DOHH2 (cell line): ENCODE data around the gene MYOZ1.

ENCODE experiments used
- H3F3A ChIP-seq: fragments of 200-600 bp; sonication (generic), shearing (Covaris generic); 2 replicates; pipeline ENCODE4 v1.6.0; 2016; ENCODE audit warnings: antibody characterized with exemption, mild to moderate bottlenecking; ENCODE audit not compliant: control insufficient read depth, insufficient read depth
- H3K27ac ChIP-seq: fragments of 200-600 bp; sonication (generic); 2 replicates; pipeline ENCODE4 v1.5.1; 2014; ENCODE audit warnings: low read depth, mild to moderate bottlenecking, low read length, moderate library complexity
- H3K27me3 ChIP-seq: fragments of 200-600 bp; sonication (generic); 2 replicates; pipeline ENCODE4 v1.6.1; 2014; ENCODE audit warnings: mild to moderate bottlenecking, low read length, mixed read lengths; ENCODE audit not compliant: control insufficient read depth
- H3K36me3 ChIP-seq: fragments of 200-600 bp; sonication (generic); 2 replicates; pipeline ENCODE4 v1.6.1; 2014; ENCODE audit warnings: mild to moderate bottlenecking, low read length, moderate library complexity, mixed read lengths; ENCODE audit not compliant: control insufficient read depth
- H3K4me1 ChIP-seq: fragments of 200-600 bp; sonication (generic); 2 replicates; pipeline ENCODE4 v1.6.1; 2014; ENCODE audit warnings: mild to moderate bottlenecking, low read length, mixed read lengths; ENCODE audit not compliant: control insufficient read depth
- H3K4me2 ChIP-seq: fragments of 200-600 bp; sonication (generic); 2 replicates; pipeline ENCODE4 v1.6.0; 2014; ENCODE audit warnings: mild to moderate bottlenecking, low read length, moderate library complexity
- H3K4me3 ChIP-seq: fragments of 200-600 bp; sonication (generic); 2 replicates; pipeline ENCODE4 v1.5.1; 2014; ENCODE audit warnings: mild to moderate bottlenecking, low read length, mixed read lengths
- H3K79me2 ChIP-seq: fragments of 200-600 bp; sonication (generic); 2 replicates; pipeline ENCODE4 v1.6.1; 2014; ENCODE audit warnings: mild to moderate bottlenecking, low read length, mixed read lengths; ENCODE audit not compliant: control insufficient read depth
- H3K9me2 ChIP-seq: fragments of 200-600 bp; sonication (generic); replicated peaks from 2 replicates; pipeline ENCODE4 v1.6.1; 2014; ENCODE audit warnings: mild to moderate bottlenecking, low read length, mixed read lengths; ENCODE audit not compliant: control insufficient read depth
- H3K9me3 ChIP-seq: fragments of 200-600 bp; sonication (generic); 2 replicates; pipeline ENCODE4 v1.6.1; 2014; ENCODE audit warnings: antibody characterized with exemption, low read length, mixed read lengths; ENCODE audit not compliant: control insufficient read depth, insufficient read depth
- H4K20me1 ChIP-seq: fragments of 200-600 bp; sonication (generic); 2 replicates; pipeline ENCODE4 v1.6.0; 2014; ENCODE audit warnings: low read depth, mild to moderate bottlenecking, antibody characterized with exemption, low read length, moderate library complexity; ENCODE audit not compliant: control insufficient read depth, insufficient read depth
- EZH2phosphoT487 ChIP-seq: fragments of 200-600 bp; sonication (generic); IDR thresholded peaks from 2 replicates; pipeline ENCODE4 v1.6.1; 2017; ENCODE audit warnings: borderline replicate concordance, mild to moderate bottlenecking, antibody characterized with exemption, low read length, moderate library complexity, mixed read lengths
- TF ChIP-seq, protein P1 (sequence below): fragments of 200-600 bp; sonication (generic); IDR thresholded peaks from one replicate; pipeline ENCODE4 v1.5.1; 2014; ENCODE audit warnings: antibody characterized with exemption, mild to moderate bottlenecking, low read depth, low read length; ENCODE audit not compliant: poor library complexity, severe bottlenecking

Gene MYOZ1

DNA sequence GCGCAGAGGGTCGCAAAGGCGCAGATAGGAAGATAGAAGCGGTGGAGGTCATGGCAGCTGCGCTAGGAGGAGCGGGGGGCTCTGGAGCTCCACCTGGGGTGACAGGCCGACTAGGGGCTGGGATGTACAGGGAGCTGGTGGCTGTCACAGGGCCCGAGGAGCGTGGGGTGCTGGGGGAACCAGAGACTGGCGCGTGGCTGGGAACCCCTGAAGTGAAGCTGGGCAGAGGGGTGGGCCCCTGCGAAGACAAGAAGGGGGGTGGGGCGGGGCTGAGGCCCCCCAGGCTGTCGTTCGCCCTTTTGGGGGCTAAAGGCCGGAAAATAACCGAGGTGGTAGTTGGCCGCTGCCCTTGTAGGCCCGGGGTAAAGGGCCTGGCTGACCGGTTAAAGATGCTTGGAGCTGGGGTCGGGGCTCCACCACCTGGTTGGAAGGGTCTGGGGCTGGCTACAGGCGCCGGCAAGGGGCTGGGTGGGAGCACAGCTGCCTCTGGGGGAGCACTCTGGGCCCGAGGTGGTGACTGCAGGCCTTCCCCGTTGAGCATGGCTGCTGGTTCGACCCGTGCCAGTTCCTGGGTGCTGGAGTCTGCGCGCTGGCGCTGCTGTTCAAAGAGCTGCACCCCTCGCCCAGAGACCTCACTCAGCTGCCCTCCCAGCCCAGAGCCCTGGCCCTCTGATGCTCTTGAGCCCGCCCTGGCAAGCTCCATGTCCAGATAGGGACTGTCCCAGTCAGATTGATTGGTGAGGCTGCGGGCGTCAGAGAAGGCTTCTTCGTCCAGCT, 6.8 kb upstream of the MYOZ1 start:
- Histone ChIP-seq H3K9me2 (no peaks in the 10 kb centered on the region), H3K4me3 (peak overlapping the region; percentile 71), H3K4me1 (peaks cover 32% of the 10 kb centered on the region)

DNA sequence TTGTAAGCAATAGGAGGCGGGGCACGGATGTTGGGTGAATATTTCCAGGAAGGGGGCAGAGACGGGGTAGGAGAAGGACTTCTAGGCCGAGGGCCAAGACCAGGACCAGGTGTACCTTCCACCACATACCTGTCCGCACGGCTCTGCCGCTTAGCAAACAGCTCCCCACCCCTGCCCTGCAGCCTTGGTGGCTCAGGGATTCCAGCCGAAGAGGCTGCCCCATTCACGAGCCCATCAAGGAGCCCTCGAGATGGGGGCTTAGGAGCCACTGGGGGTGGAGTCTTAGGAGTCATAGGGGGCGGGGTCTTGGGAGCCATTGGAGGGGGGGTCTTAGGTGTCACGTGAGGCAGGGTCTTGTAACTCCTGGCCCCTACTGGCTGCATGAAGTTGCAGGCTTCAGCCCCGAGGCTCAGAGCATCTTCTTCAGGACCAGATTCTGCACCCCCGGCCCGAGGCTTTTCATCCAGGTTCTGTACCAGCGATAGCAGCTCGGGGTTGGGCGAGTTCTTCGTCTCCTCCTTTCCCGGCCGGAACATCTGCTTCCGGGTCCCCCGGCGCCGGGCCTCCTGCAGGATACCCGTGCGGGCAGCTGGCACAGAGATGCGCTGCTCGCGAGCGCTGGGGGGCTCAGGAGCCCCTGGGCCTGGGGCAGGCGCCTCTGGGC, 6.1 kb upstream of the MYOZ1 start:
- peak overlapping the region; percentile 71 for H3K4me3 ChIP-seq

More for the DNA sequence above, 6.8 kb upstream of the MYOZ1 start:
- H4K20me1 ChIP-seq = no peaks in the 10 kb centered on the region
- H3K79me2 ChIP-seq = no peaks in the 10 kb centered on the region
- TF ChIP-seq, protein P1, sequence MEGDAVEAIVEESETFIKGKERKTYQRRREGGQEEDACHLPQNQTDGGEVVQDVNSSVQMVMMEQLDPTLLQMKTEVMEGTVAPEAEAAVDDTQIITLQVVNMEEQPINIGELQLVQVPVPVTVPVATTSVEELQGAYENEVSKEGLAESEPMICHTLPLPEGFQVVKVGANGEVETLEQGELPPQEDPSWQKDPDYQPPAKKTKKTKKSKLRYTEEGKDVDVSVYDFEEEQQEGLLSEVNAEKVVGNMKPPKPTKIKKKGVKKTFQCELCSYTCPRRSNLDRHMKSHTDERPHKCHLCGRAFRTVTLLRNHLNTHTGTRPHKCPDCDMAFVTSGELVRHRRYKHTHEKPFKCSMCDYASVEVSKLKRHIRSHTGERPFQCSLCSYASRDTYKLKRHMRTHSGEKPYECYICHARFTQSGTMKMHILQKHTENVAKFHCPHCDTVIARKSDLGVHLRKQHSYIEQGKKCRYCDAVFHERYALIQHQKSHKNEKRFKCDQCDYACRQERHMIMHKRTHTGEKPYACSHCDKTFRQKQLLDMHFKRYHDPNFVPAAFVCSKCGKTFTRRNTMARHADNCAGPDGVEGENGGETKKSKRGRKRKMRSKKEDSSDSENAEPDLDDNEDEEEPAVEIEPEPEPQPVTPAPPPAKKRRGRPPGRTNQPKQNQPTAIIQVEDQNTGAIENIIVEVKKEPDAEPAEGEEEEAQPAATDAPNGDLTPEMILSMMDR = no peak
- no peak for TF ChIP-seq EZH2phosphoT487
- no peaks in the 10 kb centered on the region for H3K27me3 ChIP-seq
- no peaks in the 10 kb centered on the region for H3K36me3 ChIP-seq
- peak overlapping the region; percentile 70 for H3K4me2 ChIP-seq
- H3K27ac ChIP-seq = no peak overlapping the region
- no peaks in the 10 kb centered on the region for H3K9me3 ChIP-seq
- H3F3A ChIP-seq = no peaks in the 10 kb centered on the region

DNA sequence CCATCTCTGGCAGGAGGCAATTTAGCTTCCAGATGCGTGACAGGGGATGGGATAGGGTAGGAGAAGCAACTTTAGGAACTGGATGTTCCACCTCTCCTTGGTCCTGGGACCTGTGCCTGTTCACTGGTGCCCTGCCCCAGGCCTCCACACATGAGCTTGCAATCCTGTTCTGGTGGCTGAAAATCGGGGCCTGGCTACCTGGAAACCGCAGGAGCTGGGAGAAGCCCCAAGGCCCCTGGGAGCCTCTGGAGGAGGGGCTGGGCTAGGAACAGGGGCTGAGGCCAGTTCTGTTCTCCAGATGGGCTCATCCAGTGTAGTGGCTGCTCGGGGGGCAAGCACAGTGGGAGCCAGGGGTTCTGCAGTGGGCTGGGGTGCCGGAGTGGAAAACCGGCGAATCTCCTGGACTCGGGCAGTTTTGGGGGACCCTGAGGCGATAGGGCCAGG, 5.3 kb upstream of the MYOZ1 start:
- H3K27me3 ChIP-seq = no peaks in the 10 kb centered on the region
- H3K9me2 ChIP-seq = no peaks in the 10 kb centered on the region
- H3F3A ChIP-seq = no peaks in the 10 kb centered on the region
- H3K4me3 ChIP-seq = no peak overlapping the region
- no peaks in the 10 kb centered on the region for H4K20me1 ChIP-seq
- H3K9me3 ChIP-seq = no peaks in the 10 kb centered on the region
- H3K36me3 ChIP-seq = no peaks in the 10 kb centered on the region
- H3K4me1 ChIP-seq = peaks cover 34% of the 10 kb centered on the region
- H3K79me2 ChIP-seq = no peaks in the 10 kb centered on the region
- no peak overlapping the region for H3K27ac ChIP-seq
- TF ChIP-seq, protein P1 = no peak
- TF ChIP-seq EZH2phosphoT487 = no peak
- H3K4me2 ChIP-seq = no peak overlapping the region

More for the DNA sequence above, 6.1 kb upstream of the MYOZ1 start:
- Histone ChIP-seq H3K27me3 (no peaks in the 10 kb centered on the region), H3F3A (no peaks in the 10 kb centered on the region), H3K9me2 (no peaks in the 10 kb centered on the region), H3K4me2 (peak overlapping the region; percentile 70), H3K4me1 (peaks cover 32% of the 10 kb centered on the region), H3K27ac (no peak overlapping the region), H3K9me3 (no peaks in the 10 kb centered on the region), H4K20me1 (no peaks in the 10 kb centered on the region), H3K36me3 (no peaks in the 10 kb centered on the region), H3K79me2 (no peaks in the 10 kb centered on the region)
- no peak for TF ChIP-seq EZH2phosphoT487
- TF ChIP-seq, protein P1 = no peak
